ENCODE measurements around the gene PHF2.

PHF2 gene

GRCh38 chr9:93709600-93710369 is 133.4 kb downstream of the PHF2 start:
- POLR2A ChIA-PET: interaction anchor here (0.8 kb wide), 1 partner anchor 501 kb away, joined by 3 read pairs; no protein-coding TSS in a partner anchor
- TF ChIP-seq CTCF (IDR thresholded peaks at IDR 0.05; ENCODE audit: insufficient read depth, low read length, missing control alignments): no peak
- no peak for DNase-seq (ENCODE audit: low read depth, low spot score)
- CTCF ChIA-PET: no interaction called here
- H3K4me3 ChIP-seq (ENCODE audit: low read depth, low read length): no peak overlapping the region

- ChIA-PET POLR2A (interaction anchor here (0.8 kb wide), 1 partner anchor 500 kb away, joined by 3 read pairs; no protein-coding TSS in a partner anchor), CTCF (no interaction called here)
- H3K4me3 ChIP-seq (ENCODE audit: low read depth, low read length): no peak overlapping the region
- no peak for TF ChIP-seq CTCF (IDR thresholded peaks at IDR 0.05; ENCODE audit: insufficient read depth, low read length, missing control alignments)
- DNase-seq (ENCODE audit: low read depth, low spot score): no peak
These were observed 134.0 kb downstream of the PHF2 start for GRCh38 chr9:93710370-93710723.

GRCh38 chr9:93711002-93711401 is 134.6 kb downstream of the PHF2 start:
- DNase-seq (ENCODE audit: low read depth, low spot score): no peak
- ChIA-PET CTCF (no interaction called here), POLR2A (no interaction called here)
- no peak for TF ChIP-seq CTCF (IDR thresholded peaks at IDR 0.05; ENCODE audit: insufficient read depth, low read length, missing control alignments)
- H3K4me3 ChIP-seq (ENCODE audit: low read depth, low read length): no peak overlapping the region

GRCh38 chr9:93712896-93713295 is 136.5 kb downstream of the PHF2 start:
- POLR2A ChIA-PET: no interaction called here
- CTCF ChIA-PET: no interaction called here

GRCh38 chr9:93713716-93714115 is 137.3 kb downstream of the PHF2 start:
- no peak overlapping the region for H3K4me3 ChIP-seq (ENCODE audit: low read depth, low read length)
- no peak for TF ChIP-seq CTCF (IDR thresholded peaks at IDR 0.05; ENCODE audit: insufficient read depth, low read length, missing control alignments)
- ChIA-PET POLR2A (no interaction called here), CTCF (no interaction called here)
- no peak for DNase-seq (ENCODE audit: low read depth, low spot score)

More at GRCh38 chr9:93712896-93713295, 136.5 kb downstream of the PHF2 start:
- no peak overlapping the region for H3K4me3 ChIP-seq (ENCODE audit: low read depth, low read length)
- TF ChIP-seq CTCF (IDR thresholded peaks at IDR 0.05; ENCODE audit: insufficient read depth, low read length, missing control alignments): no peak
- DNase-seq (ENCODE audit: low read depth, low spot score): no peak

GRCh38 chr9:93721417-93721965 is 145.1 kb downstream of the PHF2 start:
- no peak overlapping the region for H3K4me3 ChIP-seq (ENCODE audit: low read depth, low read length)
- DNase-seq (ENCODE audit: low read depth, low spot score): no peak
- no peak for TF ChIP-seq CTCF (IDR thresholded peaks at IDR 0.05; ENCODE audit: insufficient read depth, low read length, missing control alignments)
- POLR2A ChIA-PET: no interaction called here
- CTCF ChIA-PET: no interaction called here

All from AG04449 (cell line).